ENCODE results near the gene RRP15.

Gene RRP15

DNA sequence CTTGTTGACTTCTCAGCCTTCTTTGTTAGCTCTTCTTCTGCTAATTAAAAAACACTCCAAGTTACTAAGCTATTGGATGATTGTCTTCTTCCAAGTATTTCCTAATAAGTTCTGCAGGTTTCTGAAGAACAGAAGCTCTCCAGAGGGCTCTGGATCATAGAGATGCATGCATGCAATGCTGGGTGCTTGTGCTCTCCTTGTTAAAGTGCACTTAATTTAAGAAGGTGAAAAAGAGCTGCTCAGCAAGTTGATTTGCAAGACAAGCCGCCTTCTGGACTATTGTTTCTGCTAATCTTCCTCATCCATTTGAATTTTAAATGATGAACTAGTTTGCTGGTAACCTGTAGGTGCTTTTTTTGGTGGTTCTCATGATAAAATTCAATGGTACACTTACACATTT is 16.1 kb downstream of the RRP15 start:
- in situ Hi-C loops (cut with HindIII; ENCODE audit: low sequenced_read_pairs), result no loop called here
- TF ChIP-seq, protein P1, sequence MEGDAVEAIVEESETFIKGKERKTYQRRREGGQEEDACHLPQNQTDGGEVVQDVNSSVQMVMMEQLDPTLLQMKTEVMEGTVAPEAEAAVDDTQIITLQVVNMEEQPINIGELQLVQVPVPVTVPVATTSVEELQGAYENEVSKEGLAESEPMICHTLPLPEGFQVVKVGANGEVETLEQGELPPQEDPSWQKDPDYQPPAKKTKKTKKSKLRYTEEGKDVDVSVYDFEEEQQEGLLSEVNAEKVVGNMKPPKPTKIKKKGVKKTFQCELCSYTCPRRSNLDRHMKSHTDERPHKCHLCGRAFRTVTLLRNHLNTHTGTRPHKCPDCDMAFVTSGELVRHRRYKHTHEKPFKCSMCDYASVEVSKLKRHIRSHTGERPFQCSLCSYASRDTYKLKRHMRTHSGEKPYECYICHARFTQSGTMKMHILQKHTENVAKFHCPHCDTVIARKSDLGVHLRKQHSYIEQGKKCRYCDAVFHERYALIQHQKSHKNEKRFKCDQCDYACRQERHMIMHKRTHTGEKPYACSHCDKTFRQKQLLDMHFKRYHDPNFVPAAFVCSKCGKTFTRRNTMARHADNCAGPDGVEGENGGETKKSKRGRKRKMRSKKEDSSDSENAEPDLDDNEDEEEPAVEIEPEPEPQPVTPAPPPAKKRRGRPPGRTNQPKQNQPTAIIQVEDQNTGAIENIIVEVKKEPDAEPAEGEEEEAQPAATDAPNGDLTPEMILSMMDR (IDR thresholded peaks at IDR 0.05; ENCODE audit: low read depth, low read length, missing control alignments), result no peak

DNA sequence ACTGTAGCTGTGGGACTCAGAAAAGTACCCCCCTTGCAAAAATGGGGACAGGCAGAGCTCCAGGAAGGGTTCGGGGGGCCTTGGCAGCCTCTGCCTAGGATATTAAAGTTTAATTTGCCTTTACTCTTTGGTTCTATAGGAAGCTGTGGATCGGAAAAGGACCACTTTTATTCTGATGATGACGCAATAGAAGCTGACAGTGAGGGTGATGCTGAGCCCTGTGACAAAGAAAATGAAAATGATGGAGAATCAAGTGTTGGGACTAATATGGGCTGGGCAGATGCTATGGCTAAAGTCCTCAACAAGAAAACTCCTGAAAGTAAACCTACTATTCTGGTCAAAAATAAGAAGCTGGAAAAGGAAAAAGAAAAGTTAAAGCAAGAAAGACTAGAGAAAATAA is 17.1 kb downstream of the RRP15 start:
- no peak for DNase-seq (ENCODE audit: low read depth)
- no peak overlapping the region for H3K4me3 ChIP-seq (ENCODE audit: low read depth, low read length)
- TF ChIP-seq, protein P1 (IDR thresholded peaks at IDR 0.05; ENCODE audit: low read depth, low read length, missing control alignments), result no peak
- in situ Hi-C loops (cut with HindIII; ENCODE audit: low sequenced_read_pairs), result no loop called here

More for the DNA sequence above, 16.1 kb downstream of the RRP15 start:
- no peak for DNase-seq (ENCODE audit: low read depth)
- H3K4me3 ChIP-seq (ENCODE audit: low read depth, low read length), result no peak overlapping the region

DNA sequence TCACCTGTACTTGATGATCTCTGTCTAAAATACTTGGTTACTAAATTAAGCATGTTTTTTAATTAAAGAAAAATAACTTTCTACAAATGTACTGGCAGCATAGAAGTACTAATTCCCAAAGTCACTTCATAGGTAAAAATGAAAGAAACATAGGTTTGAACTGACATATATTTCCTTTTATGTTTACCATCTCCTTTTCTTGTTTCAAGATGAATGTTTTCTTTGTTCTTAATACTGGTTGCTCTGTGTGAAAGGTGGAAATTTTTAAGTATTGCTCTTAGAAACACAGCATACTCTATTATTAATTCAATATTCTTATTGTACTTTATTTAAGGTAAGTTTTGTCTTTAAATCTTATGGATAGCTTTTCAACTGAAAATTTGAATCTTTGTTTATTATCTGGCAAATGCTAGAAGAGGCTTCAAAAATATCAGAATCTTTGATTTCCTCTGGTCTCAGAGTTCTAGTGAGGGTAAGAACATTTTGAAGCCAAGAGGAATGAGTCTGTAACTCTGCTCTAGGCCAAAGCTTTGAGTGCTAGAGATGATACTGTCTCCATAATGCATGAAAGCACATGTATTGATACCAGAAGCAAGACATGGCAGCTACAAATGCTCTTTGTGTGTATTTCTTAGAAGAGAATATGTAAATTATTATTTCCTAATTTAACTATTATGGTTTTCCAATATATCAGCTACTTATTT is 18.2 kb downstream of the RRP15 start:
- in situ Hi-C loops (cut with HindIII; ENCODE audit: low sequenced_read_pairs), result no loop called here
- TF ChIP-seq, protein P1 (IDR thresholded peaks at IDR 0.05; ENCODE audit: low read depth, low read length, missing control alignments), result no peak
- DNase-seq (ENCODE audit: low read depth), result no peak

DNA sequence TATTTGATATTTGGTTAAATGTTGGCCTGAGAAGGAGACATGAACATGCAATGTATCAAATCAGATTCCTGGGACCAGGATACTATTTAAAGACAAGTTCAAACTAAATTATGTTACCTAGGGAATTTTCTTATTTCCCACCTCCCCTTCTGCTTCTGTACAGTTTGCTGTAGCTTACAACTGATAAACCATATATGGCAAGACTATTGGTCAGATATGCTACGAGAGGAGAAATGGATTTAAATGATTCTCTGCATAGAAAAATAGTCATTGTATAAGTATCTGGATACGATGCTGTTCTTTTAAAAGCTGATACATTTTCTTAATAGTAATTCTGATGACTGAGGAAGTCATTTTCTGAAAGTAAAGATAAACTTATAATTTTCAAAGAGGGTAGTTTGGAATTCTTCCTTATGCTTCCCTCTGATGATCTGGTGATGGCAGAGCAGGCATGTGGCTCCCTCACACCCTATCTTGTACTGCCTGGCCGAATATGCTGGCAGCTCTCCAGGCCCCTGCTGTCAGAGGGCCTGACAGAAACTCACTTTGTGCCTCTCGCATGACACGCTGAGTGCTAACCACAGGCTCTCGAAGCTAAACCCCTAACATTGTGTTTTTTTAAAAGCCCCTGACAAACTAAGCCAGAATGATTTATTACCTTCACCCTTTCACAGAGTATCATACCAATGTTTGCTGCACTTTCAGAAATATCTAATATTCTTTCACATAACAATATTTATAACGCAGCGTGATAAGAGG is 19.4 kb downstream of the RRP15 start:
- peak; percentile 64 for DNase-seq (ENCODE audit: low read depth)
- in situ Hi-C loops (cut with HindIII; ENCODE audit: low sequenced_read_pairs), result no loop called here
- TF ChIP-seq, protein P1 (IDR thresholded peaks at IDR 0.05; ENCODE audit: low read depth, low read length, missing control alignments), result no peak
- no peak overlapping the region for H3K4me3 ChIP-seq (ENCODE audit: low read depth, low read length)

More for the DNA sequence above, 18.2 kb downstream of the RRP15 start:
- H3K4me3 ChIP-seq (ENCODE audit: low read depth, low read length), result no peak overlapping the region

DNA sequence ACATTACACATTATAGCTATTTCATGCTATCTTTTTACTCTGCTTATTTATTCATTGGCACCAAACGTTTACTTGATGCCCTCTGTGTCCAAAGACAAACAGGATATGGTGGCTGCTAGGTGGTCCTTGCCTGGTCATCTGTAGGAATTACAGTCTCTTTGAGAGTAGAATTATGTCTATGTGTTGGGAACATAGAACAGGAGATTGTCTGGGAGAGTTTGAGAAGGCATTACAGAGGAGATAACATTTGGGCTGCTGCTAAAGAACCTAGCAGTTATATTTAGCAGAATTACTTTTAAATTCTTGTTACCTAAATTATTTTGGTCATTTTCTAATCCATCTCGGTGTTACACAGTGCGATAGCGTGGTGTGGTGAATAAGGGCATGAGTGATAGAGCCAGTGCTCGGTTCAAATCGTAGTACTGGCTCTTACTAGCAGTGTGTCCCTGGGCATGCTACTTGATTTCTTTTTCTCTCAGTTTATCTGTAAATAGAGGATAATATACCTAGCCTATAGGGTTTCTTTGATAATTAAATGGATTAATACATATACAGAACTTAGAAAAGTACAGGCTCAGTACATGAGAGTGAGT is 20.5 kb downstream of the RRP15 start:
- no peak for DNase-seq (ENCODE audit: low read depth)
- no peak overlapping the region for H3K4me3 ChIP-seq (ENCODE audit: low read depth, low read length)
- in situ Hi-C loops (cut with HindIII; ENCODE audit: low sequenced_read_pairs), result no loop called here
- TF ChIP-seq, protein P1 (IDR thresholded peaks at IDR 0.05; ENCODE audit: low read depth, low read length, missing control alignments), result no peak

DNA sequence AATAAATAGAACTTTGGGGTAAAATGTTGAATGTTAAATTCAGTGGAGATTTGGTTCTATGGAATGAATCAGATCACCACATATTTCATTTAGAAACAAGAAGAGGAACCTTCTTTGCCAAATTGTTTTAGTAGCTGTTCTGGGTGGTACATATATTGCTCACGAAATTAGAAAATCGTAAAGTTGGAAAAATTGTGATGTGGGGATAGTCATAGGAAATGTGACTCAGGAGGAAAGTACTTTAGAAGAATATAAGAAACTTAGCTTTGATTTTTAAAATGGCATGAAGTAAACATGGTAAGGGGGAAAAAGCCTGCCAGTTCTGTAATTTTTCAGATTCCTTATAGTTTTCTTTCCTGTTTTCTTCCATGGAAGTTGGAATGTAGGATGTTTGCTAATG is 27.4 kb downstream of the RRP15 start:
- DNase-seq (ENCODE audit: low read depth), result no peak
- in situ Hi-C loops (cut with HindIII; ENCODE audit: low sequenced_read_pairs), result no loop called here
- no peak overlapping the region for H3K4me3 ChIP-seq (ENCODE audit: low read depth, low read length)
- TF ChIP-seq, protein P1 (IDR thresholded peaks at IDR 0.05; ENCODE audit: low read depth, low read length, missing control alignments), result no peak

Measured in astrocyte of the cerebellum (primary cell).